IMR-90 (cell line): ENCODE measurements around the gene NDST1. TPM values are rescaled to one million over a fixed set of nuclear protein-coding genes. Genes with fewer than 3 reads are reported as not detected.
A peak's percentile ranks its signal among the peaks of the same experiment; 100 is the strongest.

Experiments
- ATAC-seq: fragments of 200-7000 bp; cut with Tn5 transposase; 2 replicates; pipeline ENCODE4 v1.9.1; 2020; ENCODE audit warnings: low read depth, mild to moderate bottlenecking, moderate library complexity
- BruUV-seq: library from RNA; stranded (reverse); fragments of 400-500 nt; replicated peaks from 2 replicates; lab custom pipeline; 2021; lab: Mats Ljungman, UMichigan
- CTCF ChIA-PET: fragments of 300-600 bp; formaldehyde crosslinking; extraction: SDS; loops from one replicate; lab custom pipeline; 2021; ENCODE audit warnings: antibody characterized with exemption; lab: Yijun Ruan, JAX
- POLR2A ChIA-PET: fragments of 300-600 bp; sonication (Branson Sonifier 250); formaldehyde crosslinking; loops from one replicate; lab custom pipeline; 2022; ENCODE audit warnings: antibody characterized with exemption; ENCODE audit not compliant: unreplicated experiment; lab: Charles Lee
- DNase-seq: peaks from one replicate; pipeline ENCODE4 v3.0.0; 2013
- H2AFZ ChIP-seq: replicated peaks from 2 replicates; pipeline ENCODE3; 2013; ENCODE audit warnings: low read length, mild to moderate bottlenecking; ENCODE audit not compliant: poor library complexity
- H2AK5ac ChIP-seq: 2 replicates; pipeline ENCODE4 v1.6.1; 2013; ENCODE audit warnings: low read depth, low read length, inconsistent platforms
- H2AK9ac ChIP-seq: replicated peaks from 2 replicates; pipeline ENCODE3; 2013; ENCODE audit warnings: mild to moderate bottlenecking, low read depth, low read length, moderate library complexity; ENCODE audit not compliant: poor library complexity
- H2BK120ac ChIP-seq: 2 replicates; pipeline ENCODE4 v1.6.1; 2013; ENCODE audit warnings: low read depth, low read length, inconsistent platforms
- H2BK15ac ChIP-seq: 3 replicates; pipeline ENCODE4 v1.6.1; 2013; ENCODE audit warnings: low read depth, low read length, inconsistent platforms
- H2BK20ac ChIP-seq: 2 replicates; pipeline ENCODE4 v1.6.1; 2013; ENCODE audit warnings: low read depth, mild to moderate bottlenecking, inconsistent platforms, low read length, moderate library complexity
- H2BK5ac ChIP-seq: 2 replicates; pipeline ENCODE4 v1.6.1; 2013; ENCODE audit warnings: mild to moderate bottlenecking, low read depth, low read length, inconsistent platforms; ENCODE audit not compliant: poor library complexity, severe bottlenecking
- H3K14ac ChIP-seq: replicated peaks from 2 replicates; pipeline ENCODE4 v1.6.1; 2013; ENCODE audit warnings: low read depth, low read length, inconsistent platforms
- H3K18ac ChIP-seq: 2 replicates; pipeline ENCODE4 v1.6.1; 2013; ENCODE audit warnings: low read depth, low read length, control low read depth
- H3K23ac ChIP-seq: 2 replicates; pipeline ENCODE4 v1.6.1; 2013; ENCODE audit warnings: low read depth, low read length, inconsistent platforms
- H3K27ac ChIP-seq: 2 replicates; pipeline ENCODE4 v1.5.1; 2013; ENCODE audit warnings: mild to moderate bottlenecking, control low read depth, low read length; ENCODE audit not compliant: insufficient read depth
- H3K27me3 ChIP-seq: 2 replicates; pipeline ENCODE4 v1.6.1; 2013; ENCODE audit warnings: low read length; ENCODE audit not compliant: control insufficient read depth, insufficient read depth
- H3K36me3 ChIP-seq: 2 replicates; pipeline ENCODE4 v1.6.1; 2013; ENCODE audit warnings: low read length, mixed read lengths; ENCODE audit not compliant: control insufficient read depth, insufficient read depth
- H3K4ac ChIP-seq: 2 replicates; pipeline ENCODE4 v1.6.1; 2013; ENCODE audit warnings: low read depth, low read length, inconsistent platforms
- H3K4me1 ChIP-seq: 2 replicates; pipeline ENCODE4 v1.6.1; 2013; ENCODE audit warnings: low read length, mixed read lengths; ENCODE audit not compliant: control insufficient read depth, insufficient read depth
- H3K4me2 ChIP-seq: 2 replicates; pipeline ENCODE4 v1.6.1; 2013; ENCODE audit warnings: low read depth, mild to moderate bottlenecking, control low read depth, low read length, moderate library complexity
- H3K4me3 ChIP-seq: 2 replicates; pipeline ENCODE4 v1.5.1; 2013; ENCODE audit warnings: low read depth, mild to moderate bottlenecking, control low read depth, low read length, moderate library complexity; ENCODE audit not compliant: insufficient read depth
- H3K56ac ChIP-seq: 2 replicates; pipeline ENCODE4 v1.6.1; 2013; ENCODE audit warnings: low read length, inconsistent platforms; ENCODE audit not compliant: insufficient read depth; ENCODE audit errors: extremely low read depth
- H3K79me1 ChIP-seq, 2 experiments: 2 replicates each; pipeline ENCODE4 v1.6.1; 2013; ENCODE audit warnings: low read length in 2 of 2, inconsistent platforms in 1 of 2, low read depth in 1 of 2
- H3K9ac ChIP-seq: 2 replicates; pipeline ENCODE4 v1.6.1; 2013; ENCODE audit warnings: low read depth, low read length, control low read depth
- H3K9me1 ChIP-seq: 2 replicates; pipeline ENCODE4 v1.6.1; 2013; ENCODE audit warnings: low read length, inconsistent platforms; ENCODE audit not compliant: insufficient read depth
- H3K9me3 ChIP-seq: 2 replicates; pipeline ENCODE4 v1.6.1; 2013; ENCODE audit warnings: low read length; ENCODE audit not compliant: control insufficient read depth, insufficient read depth
- H4K20me1 ChIP-seq: 2 replicates; pipeline ENCODE4 v1.6.1; 2013; ENCODE audit warnings: low read length, inconsistent platforms; ENCODE audit not compliant: insufficient read depth
- H4K5ac ChIP-seq: 2 replicates; pipeline ENCODE4 v1.6.1; 2013; ENCODE audit warnings: mild to moderate bottlenecking, low read depth, low read length, control low read depth
- H4K8ac ChIP-seq, 2 experiments: 2 replicates each; pipeline ENCODE4 v1.6.1; 2013; ENCODE audit warnings: low read depth in 2 of 2, low read length in 2 of 2, control low read depth in 1 of 2, inconsistent platforms in 1 of 2
- H4K91ac ChIP-seq: 2 replicates; pipeline ENCODE4 v1.6.1; 2013; ENCODE audit warnings: low read depth, low read length, inconsistent platforms; ENCODE audit not compliant: insufficient read depth
- BHLHE40 ChIP-seq: fragments of 150-350 bp; IDR thresholded peaks from 2 replicates; pipeline ENCODE4 v1.6.1; 2016; ENCODE audit warnings: mild to moderate bottlenecking, low read depth, low read length
- CEBPB ChIP-seq: IDR thresholded peaks from 2 replicates; pipeline ENCODE4 v1.6.1; 2012; ENCODE audit warnings: low read depth, low read length, improper control_type of control experiment
- CHD1 ChIP-seq: IDR thresholded peaks from 2 replicates; pipeline ENCODE4 v1.6.1; 2012; ENCODE audit warnings: low read depth, low read length, improper control_type of control experiment
- ELK1 ChIP-seq: fragments of 150-350 bp; IDR thresholded peaks from 2 replicates; pipeline ENCODE4 v1.6.1; 2016; ENCODE audit warnings: low read depth, mild to moderate bottlenecking, low read length, moderate library complexity, borderline replicate concordance
- FOS ChIP-seq: fragments of 150-350 bp; IDR thresholded peaks from 2 replicates; pipeline ENCODE4 v1.6.1; 2016; ENCODE audit warnings: low read depth, low read length
- MAFK ChIP-seq: IDR thresholded peaks from 2 replicates; pipeline ENCODE4 v1.6.1; 2012; ENCODE audit warnings: low read depth, low read length, improper control_type of control experiment
- MAZ ChIP-seq: IDR thresholded peaks from 2 replicates; pipeline ENCODE4 v1.6.1; 2012; ENCODE audit warnings: low read depth, mild to moderate bottlenecking, low read length, improper control_type of control experiment, moderate library complexity, borderline replicate concordance
- MXI1 ChIP-seq: IDR thresholded peaks from 2 replicates; pipeline ENCODE4 v1.6.1; 2012; ENCODE audit warnings: low read depth, mild to moderate bottlenecking, low read length, moderate library complexity, borderline replicate concordance
- NFE2L2 ChIP-seq: fragments of 150-350 bp; IDR thresholded peaks from 2 replicates; pipeline ENCODE4 v1.6.1; 2016; ENCODE audit warnings: low read depth, mild to moderate bottlenecking, low read length
- POLR2A ChIP-seq: IDR thresholded peaks from 2 replicates; pipeline ENCODE4 v1.6.1; 2012; ENCODE audit warnings: mild to moderate bottlenecking, low read depth, low read length
- RAD21 ChIP-seq: IDR thresholded peaks from 2 replicates; pipeline ENCODE4 v1.6.1; 2012; ENCODE audit warnings: low read length, improper control_type of control experiment
- RCOR1 ChIP-seq: IDR thresholded peaks from 2 replicates; pipeline ENCODE4 v1.6.1; 2012; ENCODE audit warnings: mild to moderate bottlenecking, low read length, improper control_type of control experiment; ENCODE audit not compliant: insufficient replicate concordance
- RFX5 ChIP-seq: IDR thresholded peaks from 2 replicates; pipeline ENCODE4 v1.8.0; 2012; ENCODE audit warnings: low read depth, mild to moderate bottlenecking, low read length, moderate library complexity
- SMC3 ChIP-seq: fragments of 150-350 bp; IDR thresholded peaks from 2 replicates; pipeline ENCODE4 v1.6.1; 2016; ENCODE audit warnings: low read depth, mild to moderate bottlenecking, antibody characterized with exemption, low read length, moderate library complexity
- WGBS, 2 experiments: methylation state at CpG; one replicate each; pipeline versions ENCODE4 v1.1.5 to v1.1.7; 2013; ENCODE audit warnings: missing lambda C conversion rate in 2 of 2; ENCODE audit not compliant: insufficient read length in 1 of 2; ENCODE audit errors: extremely low coverage in 2 of 2; 5-methylcytosine and 5-hydroxymethylcytosine counted together
- dilution Hi-C: fragments of 300-500 bp; cut with HindIII; formaldehyde crosslinking; loops from one replicate; pipeline ENCODE4 v1.14.3; 2018; ENCODE audit warnings: low sequenced_read_pairs; ENCODE audit not compliant: unreplicated experiment
- in situ Hi-C: fragments of 300-500 bp; cut with MboI; formaldehyde crosslinking; loops from 3 replicates; pipeline ENCODE4 v1.14.3; 2019; ENCODE audit warnings: low sequenced_read_pairs, inconsistent platforms, mixed read lengths
- intact Hi-C: fragments of 100-400 bp; cut with micrococcal nuclease; formaldehyde crosslinking; loops from 2 replicates; pipeline ENCODE4 v1.10.0; 2022
- polyA plus RNA-seq, 3 experiments: library from polyadenylated mRNA; depleted of rRNA; stranded (reverse); fragments of >200 nt; gene quantifications; 2 replicates each; pipeline ENCODE4 v1.2.3, GENCODE V29; 2012; ENCODE audit warnings: low replicate concordance in 1 of 3
- total RNA-seq: library from RNA; depleted of rRNA; stranded (reverse); fragments of >200 nt; gene quantifications from 2 replicates; pipeline ENCODE4 v1.2.3, GENCODE V29; 2012
- TF ChIP-seq, protein P1 (sequence below): conservative IDR thresholded peaks from 2 replicates; pipeline ENCODE4 v1.5.1; 2012; ENCODE audit warnings: mild to moderate bottlenecking, low read depth, low read length, improper control_type of control experiment

NDST1 gene
- total and polyA plus RNA-seq, 2 of the 4 experiments (the other 2 are of a cell fraction) = 30.5 to 80.4 TPM

GRCh38 chr5:150560401-150561191, 52.7 kb downstream of the NDST1 start:
- Histone ChIP-seq H2BK120ac (no peak overlapping the region), H3K9ac (no peak overlapping the region), H3K23ac (no peak overlapping the region), H3K4ac (no peak overlapping the region; the same call in 1 of the 2 replicates), H3K9me1 (no peaks in the 10 kb centered on the region), H3K79me1 (no peaks in the 10 kb centered on the region; a peak in 1 of 4 replicates), H4K20me1 (no peaks in the 10 kb centered on the region), H3K14ac (no peak overlapping the region), H2AK5ac (no peak overlapping the region; the same call in 1 of the 2 replicates), H4K8ac (0 out of 4 replicates have a peak overlapping the region, but pooled peaks of 1 of the 2 experiments have one; percentile 6), H3K56ac (no peak overlapping the region), H2BK15ac (no peak overlapping the region), H2AFZ (no peak overlapping the region), H3K27ac (no peak overlapping the region), H2BK20ac (no peak overlapping the region), H2AK9ac (no peak overlapping the region), H3K4me3 (no peak overlapping the region), H3K36me3 (peaks cover 10% of the 10 kb centered on the region), H3K4me2 (no peak overlapping the region), H3K4me1 (0 out of 2 replicates have a peak, but pooled peaks cover 8% of the 10 kb centered on the region), H3K9me3 (peaks cover 2% of the 10 kb centered on the region; the same call in 1 of the 2 replicates), H4K5ac (no peak overlapping the region), H3K18ac (no peak overlapping the region), H2BK5ac (no peak overlapping the region), H3K27me3 (no peaks in the 10 kb centered on the region), H4K91ac (no peak overlapping the region)
- POLR2A ChIA-PET = interaction anchor here (0.7 kb wide), 1 partner anchor 93 kb away, joined by 3 read pairs; no protein-coding TSS in a partner anchor
- CTCF ChIA-PET = interaction anchor here (0.6 to 2.3 kb wide), 8 partner anchors 12 to 691 kb away, joined by 3 to 6 read pairs (median 4); partner anchors contain the start of genes RBM22 and SYNPO
- intact Hi-C loops (loop anchor here (1.0 to 10.0 kb wide), 6 partner anchors 96 to 604 kb away; partner anchors contain the start of gene RBM22), in situ Hi-C loops (loop anchor here (5.0 kb wide), 2 partner anchors 92 to 287 kb away; partner anchors contain the start of gene IRGM), dilution Hi-C loops (no loop called here)
- 30% methylated on average over 4 of the region's 11 CpGs; no CpG with 5 or more reads in 1 of the 2 experiments for WGBS, 2 experiments
- ATAC-seq = peak; percentile 80
- BruUV-seq = no TSS peak
- DNase-seq = peak; percentile 85
- no peak for TF ChIP-seq BHLHE40
- peak; percentile 68 for TF ChIP-seq CEBPB
- no peak for TF ChIP-seq POLR2A
- peak; percentile 93 for TF ChIP-seq SMC3
- TF ChIP-seq RFX5 = no peak
- no peak for TF ChIP-seq RCOR1
- no peak for TF ChIP-seq CHD1
- TF ChIP-seq MAFK = 0 out of 2 replicates have a peak, but pooled peaks have one; percentile 9
- no peak for TF ChIP-seq ELK1
- TF ChIP-seq, protein P1, sequence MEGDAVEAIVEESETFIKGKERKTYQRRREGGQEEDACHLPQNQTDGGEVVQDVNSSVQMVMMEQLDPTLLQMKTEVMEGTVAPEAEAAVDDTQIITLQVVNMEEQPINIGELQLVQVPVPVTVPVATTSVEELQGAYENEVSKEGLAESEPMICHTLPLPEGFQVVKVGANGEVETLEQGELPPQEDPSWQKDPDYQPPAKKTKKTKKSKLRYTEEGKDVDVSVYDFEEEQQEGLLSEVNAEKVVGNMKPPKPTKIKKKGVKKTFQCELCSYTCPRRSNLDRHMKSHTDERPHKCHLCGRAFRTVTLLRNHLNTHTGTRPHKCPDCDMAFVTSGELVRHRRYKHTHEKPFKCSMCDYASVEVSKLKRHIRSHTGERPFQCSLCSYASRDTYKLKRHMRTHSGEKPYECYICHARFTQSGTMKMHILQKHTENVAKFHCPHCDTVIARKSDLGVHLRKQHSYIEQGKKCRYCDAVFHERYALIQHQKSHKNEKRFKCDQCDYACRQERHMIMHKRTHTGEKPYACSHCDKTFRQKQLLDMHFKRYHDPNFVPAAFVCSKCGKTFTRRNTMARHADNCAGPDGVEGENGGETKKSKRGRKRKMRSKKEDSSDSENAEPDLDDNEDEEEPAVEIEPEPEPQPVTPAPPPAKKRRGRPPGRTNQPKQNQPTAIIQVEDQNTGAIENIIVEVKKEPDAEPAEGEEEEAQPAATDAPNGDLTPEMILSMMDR = peak; percentile 93
- TF ChIP-seq NFE2L2 = no peak
- TF ChIP-seq MXI1 = no peak
- no peak for TF ChIP-seq MAZ
- TF ChIP-seq FOS = no peak
- TF ChIP-seq RAD21 = peak; percentile 96
